ENCODE data around the gene KCNH5.

Gene KCNH5

DNA sequence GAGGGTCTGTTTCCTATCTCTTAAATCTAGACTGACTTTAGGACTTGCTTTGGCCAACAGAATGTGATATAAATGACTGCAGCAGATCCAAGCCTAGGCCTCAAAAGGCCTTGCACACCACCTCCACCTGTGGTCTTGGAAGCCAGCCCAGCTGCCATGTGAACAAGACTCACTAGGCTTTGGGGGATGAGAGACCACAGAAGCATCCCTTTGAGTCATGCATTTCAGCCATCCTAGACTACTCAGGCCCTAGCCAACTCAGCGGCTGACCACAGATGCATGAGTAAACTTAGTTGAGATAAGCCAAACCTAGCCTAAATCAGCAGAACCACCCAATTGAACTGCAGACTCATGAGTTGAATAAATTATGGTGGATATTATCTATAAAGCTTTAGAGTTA lies 87.7 kb downstream of the KCNH5 start:
- ChIA-PET POLR2A (ENCODE audit: low non-redundant PET) (no interaction called here), CTCF (no interaction called here)
- no peak overlapping the region for H3K27ac ChIP-seq
- TF ChIP-seq, protein P1, sequence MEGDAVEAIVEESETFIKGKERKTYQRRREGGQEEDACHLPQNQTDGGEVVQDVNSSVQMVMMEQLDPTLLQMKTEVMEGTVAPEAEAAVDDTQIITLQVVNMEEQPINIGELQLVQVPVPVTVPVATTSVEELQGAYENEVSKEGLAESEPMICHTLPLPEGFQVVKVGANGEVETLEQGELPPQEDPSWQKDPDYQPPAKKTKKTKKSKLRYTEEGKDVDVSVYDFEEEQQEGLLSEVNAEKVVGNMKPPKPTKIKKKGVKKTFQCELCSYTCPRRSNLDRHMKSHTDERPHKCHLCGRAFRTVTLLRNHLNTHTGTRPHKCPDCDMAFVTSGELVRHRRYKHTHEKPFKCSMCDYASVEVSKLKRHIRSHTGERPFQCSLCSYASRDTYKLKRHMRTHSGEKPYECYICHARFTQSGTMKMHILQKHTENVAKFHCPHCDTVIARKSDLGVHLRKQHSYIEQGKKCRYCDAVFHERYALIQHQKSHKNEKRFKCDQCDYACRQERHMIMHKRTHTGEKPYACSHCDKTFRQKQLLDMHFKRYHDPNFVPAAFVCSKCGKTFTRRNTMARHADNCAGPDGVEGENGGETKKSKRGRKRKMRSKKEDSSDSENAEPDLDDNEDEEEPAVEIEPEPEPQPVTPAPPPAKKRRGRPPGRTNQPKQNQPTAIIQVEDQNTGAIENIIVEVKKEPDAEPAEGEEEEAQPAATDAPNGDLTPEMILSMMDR (conservative IDR thresholded peaks at IDR 0.05; ENCODE audit: low read depth), result no peak
- DNase-seq (ENCODE audit: low spot score), result peak; percentile 25

DNA sequence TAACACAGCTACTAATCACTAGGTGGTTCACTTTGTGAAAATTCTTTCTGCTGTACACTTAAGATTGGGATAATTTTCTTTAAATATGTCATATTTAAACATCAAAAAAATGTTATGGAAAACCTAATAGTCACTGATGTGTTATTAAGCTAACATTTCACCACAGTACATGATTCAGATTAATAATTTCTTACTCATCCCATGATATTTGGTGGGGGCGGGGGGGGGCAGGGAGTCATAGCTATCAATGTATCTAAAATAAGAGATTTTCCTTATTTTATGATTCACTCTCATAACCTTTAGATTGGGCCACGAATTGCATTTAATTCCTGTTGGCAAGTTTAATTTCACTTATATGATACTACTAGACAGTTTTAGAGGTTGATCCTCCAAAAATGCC lies 88.8 kb downstream of the KCNH5 start:
- TF ChIP-seq, protein P1 (conservative IDR thresholded peaks at IDR 0.05; ENCODE audit: low read depth), result no peak
- ChIA-PET CTCF (interaction anchor here (0.6 to 1.1 kb wide), 2 partner anchors 11 to 587 kb away, joined by 3 to 4 read pairs; no protein-coding TSS in a partner anchor), POLR2A (ENCODE audit: low non-redundant PET) (no interaction called here)
- no peak for DNase-seq (ENCODE audit: low spot score)
- no peak overlapping the region for H3K27ac ChIP-seq

DNA sequence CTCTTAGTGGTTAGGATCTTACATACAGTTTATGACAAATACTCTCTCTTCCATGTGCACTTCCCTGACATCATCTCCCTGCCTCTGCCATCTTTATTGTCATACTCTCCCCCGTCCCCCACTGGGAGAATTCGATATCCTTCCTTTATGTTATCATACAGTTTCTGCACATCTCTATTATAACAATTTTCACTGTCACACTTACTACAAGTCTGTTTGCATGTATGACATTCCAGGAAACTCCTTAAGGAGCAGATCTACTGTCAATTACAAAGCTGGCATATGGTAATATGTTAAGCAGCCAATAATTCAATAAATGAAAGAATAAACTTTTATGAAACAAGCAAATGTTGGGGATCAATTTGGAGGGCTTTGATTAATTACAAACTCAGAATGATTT lies 91.1 kb downstream of the KCNH5 start:
- H3K27ac ChIP-seq, result no peak overlapping the region
- DNase-seq (ENCODE audit: low spot score), result no peak
- POLR2A ChIA-PET (ENCODE audit: low non-redundant PET), result no interaction called here
- TF ChIP-seq, protein P1 (conservative IDR thresholded peaks at IDR 0.05; ENCODE audit: low read depth), result no peak
- CTCF ChIA-PET, result no interaction called here

DNA sequence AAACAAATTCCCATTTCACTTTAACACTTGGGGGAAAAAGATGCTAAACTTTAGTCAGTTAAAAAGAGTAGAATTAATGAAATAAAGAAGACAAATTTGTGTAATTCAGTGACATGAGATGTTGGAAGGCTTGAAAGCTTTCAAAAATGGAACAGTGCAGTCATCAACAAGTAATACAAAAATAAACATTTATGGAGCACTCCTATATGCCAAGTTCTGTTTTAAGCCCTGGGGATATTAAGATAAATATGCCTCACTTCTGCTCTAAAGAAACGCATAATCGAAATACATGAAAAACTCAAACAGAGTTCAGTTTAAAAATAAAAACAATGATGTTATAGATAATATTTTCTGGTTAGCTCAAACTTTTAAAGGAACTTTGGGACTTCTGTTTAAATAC lies 93.0 kb downstream of the KCNH5 start:
- no peak overlapping the region for H3K27ac ChIP-seq
- POLR2A ChIA-PET (ENCODE audit: low non-redundant PET), result no interaction called here
- no peak for DNase-seq (ENCODE audit: low spot score)
- CTCF ChIA-PET, result no interaction called here
- TF ChIP-seq, protein P1 (conservative IDR thresholded peaks at IDR 0.05; ENCODE audit: low read depth), result no peak

DNA sequence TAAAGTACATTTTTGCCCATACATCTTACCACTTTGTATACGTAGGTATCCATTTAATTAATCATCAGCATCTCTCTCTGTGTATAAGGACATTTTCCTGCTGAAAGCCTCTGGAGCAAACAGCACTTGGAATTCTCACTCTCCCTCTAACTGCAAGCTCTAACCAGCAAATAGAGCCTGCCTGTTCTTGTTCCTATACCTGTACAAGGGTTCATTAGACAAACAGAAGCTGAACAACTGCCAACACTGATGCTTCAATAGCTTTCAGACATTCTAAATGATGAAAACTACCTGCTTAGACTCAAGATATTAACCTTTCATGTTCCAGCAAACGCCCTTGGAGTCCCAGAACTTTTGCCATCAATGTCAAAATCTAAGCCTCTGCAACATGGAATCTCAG lies 98.0 kb downstream of the KCNH5 start:
- TF ChIP-seq, protein P1 (conservative IDR thresholded peaks at IDR 0.05; ENCODE audit: low read depth), result no peak
- DNase-seq (ENCODE audit: low spot score), result no peak
- ChIA-PET POLR2A (ENCODE audit: low non-redundant PET) (no interaction called here), CTCF (interaction anchor here (0.5 kb wide), 1 partner anchor 994 kb away, joined by 7 read pairs; no protein-coding TSS in a partner anchor)
- no peak overlapping the region for H3K27ac ChIP-seq

DNA sequence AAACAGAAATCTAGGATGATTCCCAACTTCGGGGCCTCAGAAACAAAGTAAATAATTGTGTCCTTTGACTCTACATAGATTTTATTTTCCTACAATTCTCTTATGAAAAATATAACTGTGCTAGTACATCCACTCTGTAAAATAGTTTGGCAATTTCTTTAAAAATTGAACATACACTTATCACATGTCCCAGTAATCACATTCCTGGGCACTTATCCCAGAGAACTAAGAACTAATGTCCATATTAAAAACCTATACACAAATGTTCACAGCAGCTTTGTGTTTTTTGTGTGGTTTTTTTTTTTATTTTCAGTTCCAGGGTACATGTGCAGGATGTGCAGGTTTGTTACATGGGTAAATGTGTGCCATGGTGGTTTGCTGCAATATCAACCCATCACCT lies 99.0 kb downstream of the KCNH5 start:
- ChIA-PET POLR2A (ENCODE audit: low non-redundant PET) (no interaction called here), CTCF (no interaction called here)
- TF ChIP-seq, protein P1 (conservative IDR thresholded peaks at IDR 0.05; ENCODE audit: low read depth), result no peak

DNA sequence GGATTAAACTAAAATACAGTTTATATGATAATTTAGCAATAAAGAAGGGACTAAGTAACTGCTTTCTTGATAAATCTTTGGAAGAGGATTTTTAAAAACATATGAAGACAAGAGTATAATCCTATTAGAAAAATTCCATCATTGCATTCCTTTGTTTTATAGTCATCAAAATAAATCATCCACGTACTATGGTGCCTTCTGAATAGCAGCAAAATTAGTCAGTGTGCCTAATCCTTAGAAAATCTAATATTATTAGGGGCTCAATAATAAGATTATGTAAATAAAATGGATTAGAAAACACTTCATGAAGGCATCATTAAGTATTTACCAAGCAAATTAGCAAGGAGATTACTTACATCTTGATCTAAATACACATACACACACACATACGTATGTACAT lies 102.1 kb downstream of the KCNH5 start:
- TF ChIP-seq, protein P1 (conservative IDR thresholded peaks at IDR 0.05; ENCODE audit: low read depth), result no peak
- DNase-seq (ENCODE audit: low spot score), result no peak
- CTCF ChIA-PET, result no interaction called here
- H3K27ac ChIP-seq, result no peak overlapping the region
- POLR2A ChIA-PET (ENCODE audit: low non-redundant PET), result no interaction called here

More for the DNA sequence above, 99.0 kb downstream of the KCNH5 start:
- H3K27ac ChIP-seq, result no peak overlapping the region
- DNase-seq (ENCODE audit: low spot score), result no peak
